ENCODE measurements around the gene CX3CR1.

CX3CR1 gene

GRCh38 chr3:39291903-39292329 is 12.1 kb upstream of the CX3CR1 start:
- DNase-seq = peak; percentile 68

GRCh38 chr3:39290255-39290654 is 10.4 kb upstream of the CX3CR1 start:
- DNase-seq = no peak

- no peak for DNase-seq
Observed at GRCh38 chr3:39289107-39289506, 9.3 kb upstream of the CX3CR1 start.

GRCh38 chr3:39288300-39288808 is 8.5 kb upstream of the CX3CR1 start:
- DNase-seq = peak; percentile 96

- DNase-seq = no peak
Observed at GRCh38 chr3:39287216-39288164, 7.7 kb upstream of the CX3CR1 start.

GRCh38 chr3:39286771-39287170 is 6.9 kb upstream of the CX3CR1 start:
- peak; percentile 80 for DNase-seq

- DNase-seq = no peak
Observed at GRCh38 chr3:39285332-39285731, 5.5 kb upstream of the CX3CR1 start.

GRCh38 chr3:39284457-39284881 is 4.6 kb upstream of the CX3CR1 start:
- no peak for DNase-seq

- no peak for DNase-seq
Observed at GRCh38 chr3:39282057-39282456, 2.2 kb upstream of the CX3CR1 start.

GRCh38 chr3:39281533-39281932 is 1.7 kb upstream of the CX3CR1 start:
- DNase-seq = no peak

GRCh38 chr3:39280571-39280970 is 735 bp upstream of the CX3CR1 start:
- DNase-seq = no peak

GRCh38 chr3:39278616-39278935 is 1.3 kb downstream of the CX3CR1 start:
- no peak for DNase-seq

- DNase-seq = no peak
Observed at GRCh38 chr3:39277893-39278615, 1.8 kb downstream of the CX3CR1 start.

- DNase-seq = no peak
Observed at GRCh38 chr3:39276746-39277145, 3.1 kb downstream of the CX3CR1 start.

GRCh38 chr3:39275963-39276593 is 3.8 kb downstream of the CX3CR1 start:
- no peak for DNase-seq

- DNase-seq = no peak
Observed at GRCh38 chr3:39275052-39275451, 4.8 kb downstream of the CX3CR1 start.

GRCh38 chr3:39273119-39273518 is 6.7 kb downstream of the CX3CR1 start:
- no peak for DNase-seq

GRCh38 chr3:39272191-39272590 is 7.6 kb downstream of the CX3CR1 start:
- no peak for DNase-seq

- no peak for DNase-seq
Observed at GRCh38 chr3:39271363-39271914, 8.4 kb downstream of the CX3CR1 start.

GRCh38 chr3:39269528-39269927 is 10.3 kb downstream of the CX3CR1 start:
- no peak for DNase-seq

GRCh38 chr3:39268549-39268900 is 11.3 kb downstream of the CX3CR1 start:
- DNase-seq = no peak

- no peak for DNase-seq
Observed at GRCh38 chr3:39267631-39268548, 11.9 kb downstream of the CX3CR1 start.
